Dedifferentiated amniotic fluid mesenchymal stem cell (primary cell): ENCODE measurements around the gene TTYH1.
A peak's percentile ranks its signal among the peaks of the same experiment; 100 is the strongest.

ENCODE experiments used
- DNase-seq: peaks from one replicate; pipeline ENCODE4 v3.0.0-alpha.2; 2016; ENCODE audit errors: extremely low spot score

The TTYH1 gene

GRCh38 chr19:54478677-54479266 is 63.5 kb downstream of the TTYH1 start:
- DNase-seq = peak; percentile 43

GRCh38 chr19:54480051-54480450 is 64.8 kb downstream of the TTYH1 start:
- no peak for DNase-seq

- DNase-seq = peak; percentile 31
These were observed 66.2 kb downstream of the TTYH1 start for GRCh38 chr19:54481326-54481930.

GRCh38 chr19:54482889-54483288 is 67.6 kb downstream of the TTYH1 start:
- no peak for DNase-seq

- no peak for DNase-seq
These were observed 69.2 kb downstream of the TTYH1 start for GRCh38 chr19:54484451-54484850.

- no peak for DNase-seq
These were observed 70.6 kb downstream of the TTYH1 start for GRCh38 chr19:54485851-54486250.
